DMS114 treated with DMSO at 0.1 percent for 48 hours (cell line): ENCODE measurements around the gene HOXA5.

Experiments
- DNase-seq: peaks from one replicate; lab custom pipeline; 2025; ENCODE audit not compliant: unreplicated experiment; lab: John Stamatoyannopoulos, UW

Gene HOXA5

GRCh38 chr7:27109466-27110185 is 33.9 kb downstream of the HOXA5 start:
- DNase-seq: no peak

DNA sequence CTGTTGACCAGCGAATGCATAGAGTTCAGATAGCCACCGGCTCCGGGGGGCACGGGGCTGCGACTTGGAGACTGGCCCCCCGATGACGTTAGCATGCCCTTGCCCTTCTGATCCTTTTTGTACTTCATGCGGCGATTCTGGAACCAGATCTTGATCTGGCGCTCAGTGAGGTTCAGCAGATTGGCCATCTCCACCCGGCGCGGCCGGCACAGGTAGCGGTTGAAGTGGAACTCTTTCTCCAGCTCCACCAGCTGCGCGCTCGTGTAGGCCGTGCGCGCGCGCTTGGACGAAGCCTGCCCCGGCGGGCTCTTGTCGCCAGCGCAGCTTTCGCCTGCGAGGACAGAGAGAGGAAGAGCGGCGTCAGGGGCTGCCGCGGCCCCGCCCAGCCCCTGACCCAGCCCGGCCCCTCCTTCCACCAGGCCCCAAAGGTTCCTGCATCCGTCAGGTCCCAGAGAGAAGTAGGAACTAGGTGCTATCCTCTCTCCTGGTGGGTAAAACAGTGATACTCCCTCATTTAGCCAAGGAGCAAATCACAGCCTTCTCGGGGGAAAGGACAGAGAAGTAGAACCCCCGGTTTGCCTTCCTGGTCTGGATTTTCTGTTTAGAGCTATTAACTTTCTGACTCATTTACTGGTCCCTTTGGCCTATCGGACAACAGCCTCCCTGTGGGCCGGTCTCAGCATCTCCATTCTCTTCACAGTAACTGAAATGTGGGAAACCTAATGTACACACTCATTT is 34.9 kb downstream of the HOXA5 start:
- no peak for DNase-seq

DNA sequence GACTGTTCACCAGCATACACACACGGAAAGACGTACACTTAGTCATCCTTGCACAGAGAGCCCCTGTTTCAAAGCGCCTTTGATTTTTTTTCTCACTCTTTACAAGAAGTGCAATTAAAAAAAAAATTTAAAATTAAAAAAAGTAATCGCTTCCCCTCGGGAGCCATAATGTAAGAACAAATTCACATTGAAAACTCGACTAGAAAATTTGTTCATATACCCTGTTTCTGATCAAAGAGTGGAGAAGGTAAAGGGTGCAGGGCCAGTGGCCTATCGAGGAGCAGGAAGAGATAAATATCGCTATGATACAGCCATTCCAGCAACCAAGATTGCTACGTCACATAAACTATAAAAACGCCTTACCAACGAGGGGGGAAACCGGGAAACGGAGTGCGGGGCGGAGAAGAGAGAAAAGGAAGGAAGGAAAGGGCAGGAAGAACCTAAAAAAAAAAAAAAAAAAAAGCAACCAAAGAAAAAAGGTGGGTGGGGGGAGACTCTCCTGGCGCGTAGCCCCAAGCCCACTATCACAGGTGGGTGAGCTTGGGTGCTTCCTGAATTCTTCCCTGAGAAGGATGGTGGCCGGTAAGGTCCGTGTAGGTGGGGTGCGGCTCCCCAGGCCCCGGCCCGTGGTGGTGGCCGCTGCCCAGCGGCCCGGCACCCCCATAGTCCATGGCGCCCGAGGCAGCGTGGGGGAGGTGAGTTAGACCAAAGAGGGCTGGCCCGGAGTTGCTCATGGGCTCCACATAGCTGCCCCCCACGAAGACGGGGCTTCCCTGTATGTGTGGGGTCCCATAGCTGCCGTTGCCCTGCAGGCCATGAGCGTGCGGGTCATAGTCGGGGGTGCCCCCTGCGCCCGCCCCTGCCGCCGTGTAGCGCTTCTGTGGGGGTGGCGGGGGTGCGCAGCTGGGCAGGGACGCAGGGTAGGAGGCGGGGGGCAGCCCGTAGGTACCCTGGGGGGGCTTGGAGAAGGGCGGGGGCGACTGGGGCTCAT is 35.8 kb downstream of the HOXA5 start:
- DNase-seq: no peak

- no peak for DNase-seq
Measured at GRCh38 chr7:27106901-27107240, 36.6 kb downstream of the HOXA5 start.

- peak; percentile 79 for DNase-seq
Measured at GRCh38 chr7:27106181-27106900, 37.1 kb downstream of the HOXA5 start.

DNA sequence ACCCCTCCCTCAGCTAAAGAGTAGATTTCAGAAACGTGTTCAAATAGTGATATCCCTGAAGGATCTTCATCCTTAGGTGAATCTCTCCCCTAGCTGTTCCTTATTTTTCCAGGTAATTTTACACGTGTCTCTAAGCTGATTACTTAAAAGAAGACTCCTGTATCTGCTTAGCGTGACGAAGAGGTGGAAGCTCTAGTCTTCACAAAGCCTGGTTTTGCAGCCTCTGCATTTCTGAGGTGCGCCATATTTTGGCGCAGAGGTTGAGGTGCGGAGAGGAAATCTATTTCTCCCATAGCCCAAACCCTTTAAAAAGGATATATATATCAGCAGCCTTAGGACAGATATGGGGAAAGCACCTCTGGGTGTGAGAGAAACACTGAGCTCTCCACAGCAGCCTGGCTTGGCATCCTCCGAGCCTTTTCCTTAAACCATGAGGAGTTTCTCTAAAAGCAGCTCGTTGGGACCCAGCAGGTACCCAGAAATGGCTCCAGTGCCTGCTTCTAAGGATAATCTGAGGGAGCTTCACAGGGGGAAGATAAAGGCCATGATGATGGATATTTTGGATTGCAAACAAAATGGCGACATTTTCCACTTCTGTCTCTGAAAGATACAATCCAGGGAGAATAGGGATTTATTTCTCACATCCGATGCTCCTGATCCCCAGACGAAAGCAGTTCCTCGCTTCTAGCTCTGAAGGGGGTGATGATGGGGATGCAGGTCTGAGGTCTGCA is 38.0 kb downstream of the HOXA5 start:
- no peak for DNase-seq

- no peak for DNase-seq
Measured at GRCh38 chr7:27104341-27105058, 39.0 kb downstream of the HOXA5 start.

GRCh38 chr7:27103489-27104226 is 39.8 kb downstream of the HOXA5 start:
- DNase-seq: no peak

GRCh38 chr7:27102581-27103442 is 40.7 kb downstream of the HOXA5 start, which contains the start of gene HOXA2:
Gene HOXA2 (minus strand): TSS chr7:27102683. CDS start chr7:27102500, 183 bp downstream.
- no peak for DNase-seq

DNA sequence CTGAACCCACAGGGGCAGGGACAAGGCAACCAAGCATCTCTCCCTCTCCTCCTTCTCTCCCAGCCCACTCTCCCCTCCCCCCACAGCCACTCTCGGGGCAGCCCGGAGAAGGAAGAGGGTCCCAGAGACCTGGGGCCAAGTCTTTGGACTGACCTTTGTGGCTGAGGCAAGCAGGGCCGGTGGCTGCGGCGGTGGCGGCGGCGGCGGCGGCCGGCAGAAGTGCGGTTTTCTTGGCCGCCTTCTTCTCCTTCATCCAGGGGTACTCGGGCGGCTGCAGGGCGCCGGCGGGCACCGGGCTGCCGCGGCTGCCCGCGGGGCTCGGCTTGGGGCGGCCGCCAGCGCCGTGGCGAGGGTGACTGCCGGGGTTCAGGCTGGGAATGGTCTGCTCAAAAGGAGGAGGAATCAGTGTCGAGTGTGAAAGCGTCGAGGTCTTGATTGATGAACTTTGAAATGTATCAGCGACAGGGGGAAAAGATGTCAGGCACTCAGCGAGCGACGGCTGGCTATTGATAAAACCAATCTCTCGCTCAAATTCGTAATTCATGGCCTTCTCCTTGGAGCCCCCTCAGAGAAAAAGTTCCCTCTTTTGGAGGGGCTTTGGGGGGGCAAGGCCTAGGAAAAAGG is 41.4 kb downstream of the HOXA5 start:
- DNase-seq: no peak

GRCh38 chr7:27101171-27101956 is 42.1 kb downstream of the HOXA5 start:
- DNase-seq: no peak

- no peak for DNase-seq
Measured at GRCh38 chr7:27100694-27101170, 42.7 kb downstream of the HOXA5 start.

GRCh38 chr7:27099453-27100370 is 43.8 kb downstream of the HOXA5 start:
- DNase-seq: no peak

GRCh38 chr7:27098578-27099451 is 44.7 kb downstream of the HOXA5 start:
- DNase-seq: no peak
